ENCODE data around the gene MTA1. TPM values are rescaled to one million over a fixed set of nuclear protein-coding genes. Genes with fewer than 3 reads are reported as not detected.

Gene MTA1
- total RNA-seq, 1 donor from 2014 or later: 48.3 TPM

DNA sequence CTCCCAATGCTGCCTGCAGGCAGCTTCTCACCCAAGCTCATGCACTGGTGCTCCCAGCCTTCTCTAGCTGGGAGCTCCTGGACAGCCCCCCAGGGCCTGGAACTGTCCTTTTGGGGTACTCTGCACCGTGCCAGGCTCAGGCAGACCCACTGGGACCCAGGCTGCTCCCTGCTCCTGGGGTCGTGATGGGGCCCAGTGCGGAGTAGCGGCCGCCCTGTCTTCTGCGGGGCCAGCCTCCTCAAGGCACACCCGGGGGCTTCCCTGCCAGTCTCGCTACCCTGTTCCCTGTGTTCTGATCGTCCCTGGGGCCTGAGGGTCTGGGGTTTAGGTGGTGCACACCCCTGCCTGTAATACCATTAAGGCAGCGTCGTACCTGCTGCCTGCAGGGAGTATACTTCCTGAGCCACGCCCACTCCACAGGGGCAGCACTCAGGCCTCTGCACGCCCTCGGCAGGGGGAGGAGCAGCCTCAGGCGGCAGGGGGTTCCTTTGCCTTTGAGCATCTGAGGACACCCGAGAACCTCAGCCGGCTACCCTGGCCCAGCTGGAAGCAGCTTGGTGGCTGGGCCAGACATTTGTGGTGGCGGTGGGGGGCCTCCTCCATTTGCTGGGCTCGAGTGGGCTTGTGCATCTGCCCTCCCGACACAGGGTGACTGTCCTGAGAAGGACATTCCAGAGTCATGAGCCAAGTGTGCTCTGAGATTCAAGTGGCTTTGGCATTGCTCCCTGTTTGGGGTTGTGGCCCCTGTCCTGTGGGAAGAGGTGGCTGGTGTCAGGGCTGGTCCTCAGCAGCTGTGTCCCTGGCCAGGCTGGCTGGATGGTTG, 45.8 kb downstream of the MTA1 start:
- no peak for DNase-seq

DNA sequence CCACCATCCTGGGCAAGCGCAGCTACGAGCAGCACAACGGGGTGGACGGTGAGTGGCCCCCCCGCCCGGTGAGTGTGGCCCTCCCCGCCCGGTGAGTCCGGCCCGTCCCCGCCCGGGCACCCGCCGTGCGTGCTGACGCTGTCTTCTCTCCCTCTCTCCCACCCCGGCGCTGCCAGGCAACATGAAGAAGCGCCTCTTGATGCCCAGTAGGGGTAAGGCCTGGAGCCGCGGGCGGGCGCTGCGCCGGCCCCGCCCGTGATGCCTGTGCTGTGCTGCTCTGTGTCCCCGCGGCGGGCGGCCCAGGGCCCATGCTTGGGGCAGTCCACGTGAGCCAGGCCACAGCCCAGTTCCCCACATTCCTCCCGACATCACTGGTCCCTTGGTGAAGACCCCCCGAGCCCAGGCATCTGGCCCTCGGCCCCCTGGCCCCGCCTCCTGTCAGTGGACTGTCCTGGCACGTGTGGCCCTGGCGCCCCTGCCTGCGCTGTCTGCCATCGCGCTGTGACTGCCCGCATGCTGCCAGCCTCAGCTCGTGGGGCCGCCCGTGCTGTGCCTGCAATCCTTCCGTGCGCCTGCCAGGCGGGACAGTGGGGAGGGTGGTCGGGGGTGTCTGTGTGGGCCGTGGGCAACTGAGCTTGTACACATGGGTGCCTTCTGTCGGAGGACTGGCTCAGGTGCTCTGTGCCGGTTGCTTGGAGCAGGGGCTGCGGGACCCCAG, 47.1 kb downstream of the MTA1 start:
- DNase-seq: no peak

DNA sequence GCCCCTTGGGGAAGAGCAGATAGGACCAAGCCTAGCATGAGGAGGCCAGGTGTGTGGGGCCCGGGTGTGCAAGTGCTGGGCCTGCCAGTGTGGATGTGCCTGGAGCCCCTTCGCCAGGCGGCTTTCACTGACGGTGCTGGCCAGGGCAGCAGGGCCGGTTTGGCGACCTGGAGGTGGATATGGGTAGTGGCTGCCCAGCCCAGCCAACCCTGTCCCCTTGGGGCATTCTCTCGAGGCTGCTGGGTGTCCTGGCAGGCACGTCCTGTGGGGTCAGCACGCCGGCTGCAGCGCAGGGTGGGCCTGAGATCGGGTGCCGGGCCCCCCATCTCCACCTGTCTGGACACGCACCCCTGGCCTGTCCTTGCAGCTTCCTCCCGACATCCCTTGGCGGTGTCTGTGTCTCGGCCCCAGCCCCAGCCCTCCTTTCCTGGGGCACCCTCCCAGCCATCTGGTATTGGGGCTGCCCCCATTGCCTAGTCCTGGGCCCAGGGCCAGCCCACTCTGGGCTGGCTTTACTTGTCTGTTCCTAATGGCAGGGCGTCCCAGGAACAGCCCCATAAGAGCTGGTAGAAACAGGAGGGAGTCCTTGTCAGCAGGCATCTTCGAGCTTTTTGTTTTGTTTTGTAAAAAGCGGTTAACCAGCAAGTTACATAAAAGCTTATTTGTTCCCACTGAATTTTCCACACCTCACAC, 47.8 kb downstream of the MTA1 start:
- no peak for DNase-seq

DNA sequence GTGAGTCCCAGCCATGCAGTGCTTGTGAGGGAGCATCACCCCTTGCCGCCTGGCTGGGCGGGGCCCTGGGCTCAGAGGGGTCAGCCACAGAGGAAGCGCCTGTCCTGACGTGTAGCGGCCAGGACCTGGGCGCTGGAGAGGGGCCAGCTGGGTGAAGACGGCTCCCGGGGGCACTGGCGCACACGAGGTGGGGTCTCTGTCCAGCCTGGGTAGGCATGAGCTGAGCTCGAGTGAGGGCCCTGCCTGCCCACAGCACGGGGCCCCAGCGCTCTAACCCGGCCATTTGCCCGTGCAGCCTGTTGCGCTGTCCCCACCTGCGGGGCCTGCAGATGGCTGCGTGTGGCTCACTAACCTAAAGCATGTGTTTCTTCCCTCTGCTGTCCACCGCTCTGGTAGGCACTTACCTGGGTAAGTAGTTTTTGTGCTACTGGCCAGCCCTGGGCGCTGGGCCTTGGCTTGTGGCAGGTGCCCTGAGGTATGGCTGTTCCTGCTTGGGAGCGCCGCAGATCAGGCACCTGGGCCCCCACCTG, 48.4 kb downstream of the MTA1 start:
- no peak for DNase-seq

DNA sequence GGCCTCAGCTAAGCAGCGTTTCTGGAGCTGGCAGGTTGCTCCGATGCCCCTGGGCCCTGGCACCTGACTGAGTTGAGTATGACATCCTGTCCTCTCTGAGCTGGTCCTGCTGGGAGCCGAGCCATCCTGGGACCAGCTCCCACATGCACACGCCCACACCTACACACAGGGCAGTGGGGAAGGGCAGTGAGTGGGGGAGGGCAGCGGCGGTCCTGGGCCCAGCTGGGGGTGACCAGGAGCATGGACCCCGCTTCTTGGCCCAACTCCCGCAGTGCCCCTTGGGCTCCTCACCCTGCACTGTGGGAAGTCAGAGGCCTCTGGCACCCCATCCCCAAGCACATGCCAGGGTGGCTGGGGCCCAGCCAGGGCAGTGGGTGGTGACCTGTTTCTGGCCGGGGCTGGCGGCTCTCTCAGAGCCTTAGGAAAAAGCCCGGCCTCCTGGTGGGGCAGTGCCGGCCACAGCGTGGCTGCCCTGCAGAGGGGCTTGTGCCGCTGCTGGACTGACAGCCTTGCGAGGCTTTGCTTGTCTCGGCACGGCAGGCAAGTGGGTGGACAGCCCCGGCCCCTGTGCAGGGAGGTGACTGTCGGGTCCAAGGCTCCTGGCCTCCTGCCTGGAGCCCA, 49.1 kb downstream of the MTA1 start:
- no peak for DNase-seq

DNA sequence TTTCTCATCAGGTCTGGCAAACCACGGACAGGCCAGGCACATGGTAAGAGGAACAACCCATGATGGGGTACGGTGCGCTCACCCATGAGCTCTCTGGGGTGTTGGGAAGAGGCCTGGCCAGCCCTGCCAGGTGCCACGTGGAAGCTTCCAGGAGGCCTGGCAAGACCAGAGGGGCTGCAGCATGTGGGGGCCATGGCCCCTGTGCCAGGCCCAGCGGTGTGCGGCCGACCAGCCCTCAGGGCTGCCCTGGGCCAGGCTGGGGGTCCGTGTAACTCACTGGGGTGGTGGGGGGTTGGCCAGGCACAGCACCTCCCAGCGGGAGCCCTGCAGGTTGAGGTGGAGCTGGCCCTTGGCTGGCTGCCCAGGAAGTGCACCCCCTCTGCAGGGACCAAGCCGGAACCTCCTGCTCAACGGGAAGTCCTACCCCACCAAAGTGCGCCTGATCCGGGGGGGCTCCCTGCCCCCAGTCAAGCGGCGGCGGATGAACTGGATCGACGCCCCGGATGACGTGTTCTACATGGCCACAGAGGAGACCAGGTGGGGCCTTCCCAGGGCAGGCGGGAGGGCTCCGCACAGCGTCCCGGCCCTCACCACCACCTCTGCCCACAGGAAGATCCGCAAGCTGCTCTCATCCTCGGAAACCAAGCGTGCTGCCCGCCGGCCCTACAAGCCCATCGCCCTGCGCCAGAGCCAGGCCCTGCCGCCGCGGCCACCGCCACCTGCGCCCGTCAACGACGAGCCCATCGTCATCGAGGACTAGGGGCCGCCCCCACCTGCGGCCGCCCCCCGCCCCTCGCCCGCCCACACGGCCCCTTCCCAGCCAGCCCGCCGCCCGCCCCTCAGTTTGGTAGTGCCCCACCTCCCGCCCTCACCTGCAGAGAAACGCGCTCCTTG, 50.1 kb downstream of the MTA1 start:
- no peak for DNase-seq

DNA sequence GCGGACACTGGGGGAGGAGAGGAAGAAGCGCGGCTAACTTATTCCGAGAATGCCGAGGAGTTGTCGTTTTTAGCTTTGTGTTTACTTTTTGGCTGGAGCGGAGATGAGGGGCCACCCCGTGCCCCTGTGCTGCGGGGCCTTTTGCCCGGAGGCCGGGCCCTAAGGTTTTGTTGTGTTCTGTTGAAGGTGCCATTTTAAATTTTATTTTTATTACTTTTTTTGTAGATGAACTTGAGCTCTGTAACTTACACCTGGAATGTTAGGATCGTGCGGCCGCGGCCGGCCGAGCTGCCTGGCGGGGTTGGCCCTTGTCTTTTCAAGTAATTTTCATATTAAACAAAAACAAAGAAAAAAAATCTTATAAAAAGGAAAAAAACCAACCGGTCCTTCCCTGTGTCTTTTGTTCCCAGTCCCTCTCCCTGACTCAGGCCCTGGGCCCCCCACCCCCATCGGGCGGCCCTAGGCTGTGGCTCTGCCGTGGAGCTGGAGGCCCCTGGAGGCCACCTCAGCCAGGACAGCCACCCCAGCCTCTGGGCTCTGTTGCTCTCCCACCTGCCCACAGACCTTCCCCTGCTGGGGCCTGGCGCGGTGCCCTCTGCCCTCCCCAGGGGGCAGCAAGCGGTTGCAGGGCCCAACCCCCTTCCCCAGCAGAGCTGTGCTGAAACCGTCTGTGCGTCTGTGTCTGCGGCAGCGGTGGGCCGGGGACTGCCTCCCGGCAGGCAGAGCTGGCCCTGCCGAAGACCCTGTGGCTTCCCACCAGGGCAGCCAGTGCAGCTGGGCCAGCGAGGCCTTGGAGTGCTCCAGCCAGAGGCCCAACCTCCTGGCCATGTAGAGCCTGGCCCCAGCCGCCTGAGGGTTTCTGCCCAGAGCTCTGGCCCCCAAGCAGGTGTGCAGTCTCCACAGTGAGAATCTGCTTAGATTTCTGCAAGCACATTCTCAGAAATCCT, 51.0 kb downstream of the MTA1 start:
- no peak for DNase-seq

DNA sequence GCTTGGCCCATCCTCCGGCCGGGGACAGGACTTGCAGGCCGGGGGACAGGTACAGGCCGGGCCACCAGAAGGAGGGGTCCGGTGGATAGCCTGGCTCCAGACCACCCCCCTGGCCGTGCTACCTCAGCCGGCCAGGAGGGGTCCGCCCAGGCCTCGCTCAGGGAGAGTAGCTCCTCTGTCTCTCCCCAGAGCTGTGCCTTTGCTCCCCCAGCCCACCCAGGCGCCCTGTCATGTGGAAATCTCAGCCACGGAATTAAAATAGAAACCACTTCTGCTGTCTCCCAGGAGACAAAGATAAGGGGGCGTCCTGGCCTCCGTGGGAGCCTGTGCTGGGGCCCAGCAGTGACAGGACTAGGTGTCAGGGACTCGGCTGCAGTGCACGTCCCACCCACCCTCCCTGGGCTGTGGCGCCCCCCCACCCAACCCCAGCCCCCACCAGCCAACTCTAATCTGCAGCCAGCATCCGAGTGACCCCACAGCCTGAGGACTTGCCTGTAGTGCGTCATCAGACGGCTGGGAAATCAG, 51.7 kb downstream of the MTA1 start:
- no peak for DNase-seq

DNA sequence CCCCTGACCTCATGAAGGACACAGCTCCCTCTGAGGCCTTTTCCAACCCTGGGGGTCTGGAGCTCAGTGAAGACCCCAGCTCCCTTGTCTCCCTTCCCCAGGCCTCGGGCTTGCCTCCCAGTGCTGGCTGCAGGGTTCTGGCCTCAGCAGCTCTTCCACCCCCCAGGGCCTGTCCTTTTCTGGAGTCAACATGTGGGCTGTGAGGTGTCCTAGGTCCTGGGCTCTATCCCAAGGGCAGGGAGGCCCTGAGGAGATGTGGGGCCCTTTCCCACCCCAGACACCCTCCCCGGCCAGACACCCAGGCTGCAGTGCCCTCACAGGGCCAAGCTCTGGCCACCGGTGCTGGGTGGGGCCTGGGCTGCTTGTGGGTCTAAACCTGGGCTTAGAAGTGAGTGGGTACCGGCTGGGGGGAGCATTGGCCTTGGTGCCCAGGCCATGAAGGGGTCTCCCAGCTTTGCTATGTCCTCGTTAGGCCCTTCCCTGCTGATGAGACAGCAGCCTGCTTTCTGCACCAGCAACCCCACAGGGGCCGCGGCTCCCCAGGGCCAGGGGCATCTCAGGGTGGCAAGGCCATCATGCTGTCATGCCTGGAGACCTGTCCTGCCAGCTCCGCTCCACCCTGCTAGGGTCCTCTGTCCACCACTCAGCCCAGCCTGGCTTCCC, 52.3 kb downstream of the MTA1 start:
- DNase-seq: no peak

DNA sequence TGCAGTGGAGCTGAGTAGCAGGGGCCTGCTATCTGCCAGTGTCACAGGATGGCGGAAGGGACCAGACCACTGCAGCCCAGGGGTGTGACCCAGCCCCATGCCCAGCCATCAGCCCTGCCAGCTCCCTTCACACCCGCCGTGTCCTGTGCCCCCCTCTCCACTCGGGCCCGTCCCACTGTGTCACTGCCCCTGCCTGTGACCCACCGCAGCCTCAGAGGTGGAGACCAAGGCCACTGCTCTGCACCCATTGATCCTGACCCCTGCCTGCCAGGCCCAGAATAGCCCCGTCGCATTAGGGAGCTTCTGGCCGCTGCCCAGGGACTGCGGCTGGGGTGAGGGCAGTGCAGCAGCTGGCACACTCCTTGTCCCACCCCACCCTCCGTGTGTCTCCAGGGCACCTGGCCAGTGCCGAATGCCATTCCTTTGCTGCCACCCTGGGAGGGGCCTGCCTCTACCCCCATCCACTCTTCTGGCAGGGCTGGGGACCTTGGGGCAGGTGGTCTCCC, 52.9 kb downstream of the MTA1 start:
- no peak for DNase-seq

DNA sequence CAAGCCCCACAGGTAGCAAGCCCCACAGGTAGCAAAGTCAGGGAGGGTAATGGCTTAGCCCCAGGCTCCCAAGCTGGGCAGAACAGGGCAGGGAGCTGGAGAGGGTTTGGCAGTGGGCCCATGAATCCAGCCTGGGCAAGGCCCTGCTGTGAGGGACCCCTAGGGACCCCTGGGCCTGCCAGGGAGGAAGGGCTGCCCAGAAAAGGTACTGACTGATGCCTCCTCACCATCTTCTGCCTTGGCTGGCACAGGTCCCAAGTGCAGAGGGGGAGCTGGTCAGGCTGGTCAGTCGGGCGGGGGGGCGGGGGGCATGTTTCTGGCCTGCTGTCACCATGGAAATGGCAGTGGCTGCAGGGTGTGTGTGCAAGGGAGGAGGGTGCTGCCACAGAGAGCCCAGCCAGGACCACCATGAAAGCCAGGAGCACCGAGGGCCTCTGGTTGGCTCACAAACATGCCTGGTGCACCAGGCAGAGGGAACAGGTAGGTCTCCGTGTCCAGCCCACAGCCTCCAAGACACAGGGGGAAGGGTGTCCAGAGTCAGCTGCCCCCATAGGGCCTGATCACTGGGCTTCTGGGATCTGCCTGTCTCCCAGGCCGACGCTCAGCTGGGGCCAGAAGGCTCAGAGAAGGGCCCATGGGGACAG, 53.5 kb downstream of the MTA1 start:
- DNase-seq: no peak

DNA sequence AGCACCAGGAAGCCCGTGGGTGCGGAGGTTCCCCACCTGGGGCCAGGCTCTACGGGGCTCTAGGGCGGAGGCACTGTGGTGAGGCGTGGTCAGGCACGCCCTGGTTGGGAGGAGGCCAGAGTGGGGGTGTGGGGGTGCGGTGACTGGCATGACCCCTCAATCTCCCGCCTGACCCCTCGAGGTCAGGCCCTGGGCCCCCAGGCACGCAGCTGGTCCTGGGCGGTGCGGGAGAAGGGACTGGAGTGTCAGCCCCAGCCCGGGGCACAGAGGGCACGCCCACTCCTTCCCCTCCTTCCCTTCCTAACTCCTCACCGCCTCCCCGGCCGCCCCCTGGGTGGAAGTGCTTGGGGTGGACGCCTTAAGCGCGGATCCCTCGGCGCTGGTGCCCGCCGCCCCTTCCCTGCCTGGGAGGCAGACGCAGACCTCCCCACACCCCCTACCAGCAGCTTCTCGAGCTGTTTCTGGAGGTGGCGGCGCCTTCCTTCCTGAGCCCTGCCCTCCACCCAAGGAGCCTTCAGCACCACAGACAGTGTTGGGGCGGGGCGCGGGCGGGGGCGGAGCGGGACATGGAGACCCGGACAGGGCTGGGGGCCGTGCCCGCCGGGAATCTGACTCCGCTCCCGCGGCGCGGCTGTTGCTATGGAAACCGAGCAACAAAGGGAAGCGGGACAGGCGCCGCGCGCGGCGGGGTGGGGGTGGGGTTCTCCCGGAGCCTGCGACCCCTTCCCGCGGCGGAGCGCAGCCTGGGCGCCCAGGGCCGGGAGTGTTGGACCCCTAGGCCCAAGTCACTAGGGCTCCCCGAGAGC, 54.3 kb downstream of the MTA1 start:
- DNase-seq: peak; percentile 70

DNA sequence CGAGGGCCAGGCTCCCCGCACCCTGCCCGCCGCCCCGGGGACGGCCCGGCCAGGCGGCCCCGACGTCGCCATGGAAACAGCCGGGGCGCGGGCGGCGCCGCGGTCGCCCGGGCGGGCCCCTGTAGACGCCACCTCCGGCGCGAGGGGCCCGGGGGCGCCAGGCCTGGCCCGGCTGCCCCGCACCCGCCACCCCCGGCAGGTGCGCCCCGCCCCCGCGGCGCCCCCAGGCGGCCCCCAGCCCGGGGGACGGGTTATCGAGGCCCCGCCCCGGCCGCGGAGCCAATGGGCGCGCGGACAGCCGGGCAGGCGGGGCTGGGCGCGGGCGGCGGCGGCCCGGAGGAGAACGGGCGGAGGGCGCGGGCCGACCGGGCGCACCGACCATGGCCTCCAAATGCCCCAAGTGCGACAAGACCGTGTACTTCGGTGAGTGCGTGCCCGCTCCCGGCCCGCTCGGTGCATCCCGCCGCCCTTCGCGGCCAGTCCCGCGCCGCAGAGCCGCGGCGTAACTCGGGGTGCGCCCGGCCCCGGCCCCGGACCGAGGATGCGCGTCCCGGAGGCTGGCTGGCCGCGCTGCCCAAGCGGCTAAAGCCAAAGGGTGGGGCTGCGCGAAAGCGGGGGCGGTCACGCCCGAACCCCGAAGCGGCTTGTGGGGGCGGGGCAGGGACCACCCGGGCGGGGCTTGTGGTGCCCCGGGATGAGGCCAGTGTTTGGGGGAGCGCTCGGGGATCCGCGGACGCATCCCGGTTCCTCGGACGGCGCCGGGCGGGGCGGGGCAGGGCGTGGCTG, 55.0 kb downstream of the MTA1 start, which contains the start of gene CRIP2:
Gene CRIP2, plus strand, starts transcription at position 339 of the 786 bp plus-strand sequence. Its CDS starts 42 bp downstream, at position 381.
- no peak for DNase-seq

DNA sequence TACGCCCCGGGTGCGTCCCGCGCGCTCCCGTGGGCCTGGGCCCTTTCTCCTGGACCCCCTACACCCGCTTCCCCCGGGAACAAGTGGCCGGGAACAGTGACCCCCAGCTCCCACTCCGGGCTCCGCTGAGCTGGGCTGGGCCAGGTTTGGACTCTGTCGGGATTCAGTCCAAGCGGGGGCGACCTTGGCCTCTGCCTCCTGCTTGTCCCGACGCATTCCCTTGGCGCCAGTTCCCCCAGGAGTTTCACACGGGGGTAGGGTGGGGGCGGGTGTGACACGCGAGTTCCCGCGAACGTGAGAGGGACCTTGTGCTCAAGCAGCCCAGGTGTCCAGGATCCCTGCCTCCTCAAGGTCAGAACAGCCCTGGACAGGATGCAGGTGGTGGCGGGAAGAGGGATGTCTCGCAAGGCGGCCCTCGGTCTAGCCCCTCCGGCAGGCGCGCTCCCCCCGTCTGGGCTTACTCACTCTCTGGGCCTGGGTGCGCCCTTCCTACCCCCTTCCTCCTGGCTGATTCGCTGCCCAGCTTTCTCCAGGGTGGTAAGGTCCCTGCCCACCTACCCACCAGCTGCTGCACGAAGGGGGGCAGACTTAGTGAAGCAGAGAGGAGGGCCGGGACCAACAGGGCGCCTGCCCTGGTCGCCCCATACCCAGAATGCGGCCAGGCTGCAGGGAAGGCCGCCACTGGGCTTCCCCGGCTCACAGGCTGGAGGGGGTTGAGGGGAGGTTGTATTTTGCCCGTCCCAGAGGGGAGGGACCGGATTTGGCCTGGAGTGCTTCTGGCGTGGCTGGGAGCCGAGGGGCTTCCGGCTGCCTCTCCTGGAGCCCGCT, 55.9 kb downstream of the MTA1 start:
- DNase-seq: peak; percentile 33

DNA sequence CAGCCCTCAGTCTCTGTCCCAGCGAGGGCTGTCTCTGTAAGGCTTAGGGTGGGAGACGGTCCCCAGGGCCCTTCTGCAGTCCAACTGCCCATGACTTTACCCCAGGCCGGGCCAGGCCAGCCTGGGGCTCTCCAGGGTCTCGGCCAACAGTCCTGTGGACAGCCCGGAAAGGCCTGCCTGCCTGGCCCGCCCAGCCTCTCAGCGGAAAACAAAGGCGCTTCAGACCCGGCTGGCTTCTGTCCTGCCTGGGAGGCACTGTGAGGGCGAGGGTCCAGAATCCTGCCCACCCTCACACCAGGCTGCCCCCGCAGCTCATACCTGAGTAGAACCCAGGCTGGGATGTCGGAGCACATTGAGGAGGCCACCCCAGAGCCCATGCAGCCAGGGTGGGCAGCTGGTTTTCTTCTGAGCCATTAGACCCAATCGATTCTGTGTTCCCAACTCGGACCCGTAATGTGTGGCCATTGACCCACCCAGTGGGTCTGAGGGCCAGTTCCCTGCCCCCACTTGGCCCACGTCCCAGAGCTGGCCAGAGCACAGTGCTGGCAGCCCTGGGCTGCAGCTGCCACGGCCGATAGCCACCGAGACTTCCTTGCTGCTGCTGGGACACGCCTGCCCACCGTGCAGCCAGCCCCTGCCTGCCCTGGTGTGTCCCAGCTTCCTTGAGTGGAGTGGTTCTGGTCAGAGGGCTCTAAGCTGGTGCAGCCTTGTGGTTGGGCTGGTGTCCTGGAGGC, 56.6 kb downstream of the MTA1 start:
- no peak for DNase-seq
